Measurements from ENCODE around the gene GALK2. TPM values are rescaled to one million over a fixed set of nuclear protein-coding genes. Genes with fewer than 3 reads are reported as not detected.

The GALK2 gene
- total and polyA plus RNA-seq, 2 donors (not counting 1 experiment from before 2014, with no cell fraction given): 11.2 to 23.1 TPM

GRCh38 chr15:49265911-49266310 is 95.9 kb downstream of the GALK2 start:
- Mint-ChIP-seq H3K4me1 (no peaks in the 10 kb centered on the region), H3K27ac (no peak overlapping the region), H3K9me3 (ENCODE audit: insufficient read depth) (no peaks in the 10 kb centered on the region), H3K27me3 (no peaks in the 10 kb centered on the region), H3K4me3 (no peak overlapping the region)
- no peak for DNase-seq
- H3K4me3 ChIP-seq (ENCODE audit: control extremely low read depth in 1 of 5, extremely low read depth in 1 of 5, insufficient read depth in 1 of 5, low read depth in 2 of 5, low read length in 4 of 5): no peak overlapping the region
- intact Hi-C loops (cut with micrococcal nuclease): no loop called here
- no peak overlapping the region for H3K4me2 ChIP-seq (replicated peaks; ENCODE audit: low read depth, low read length, poor library complexity, severe bottlenecking)
- no peaks in the 10 kb centered on the region for H3K79me2 ChIP-seq (ENCODE audit: control insufficient read depth, insufficient read depth, low read length)
- CTCF ChIA-PET: no interaction called here
- peaks cover 2% of the 10 kb centered on the region in 2 experiments for H3K36me3 ChIP-seq (replicated peaks in 1 of 2; ENCODE audit: control extremely low read depth in 1 of 2, control insufficient read depth in 1 of 2, extremely low read depth in 1 of 2, insufficient read depth in 2 of 2, low read length in 1 of 2)
- H2AFZ ChIP-seq (ENCODE audit: insufficient read depth, low read depth, low read length, poor library complexity, severe bottlenecking): no peak overlapping the region
- TF ChIP-seq EZH2 (IDR thresholded peaks at IDR 0.05; ENCODE audit: borderline replicate concordance, insufficient read depth, low read depth, low read length, poor library complexity, severe bottlenecking) (no peak), CTCF (IDR thresholded peaks at IDR 0.05) (no peak)
- H3K4me1 ChIP-seq (ENCODE audit: control insufficient read depth in 2 of 2, insufficient read depth in 2 of 2, low read length in 2 of 2): no peaks in the 10 kb centered on the region
- no peak for ATAC-seq (ENCODE audit: low read depth)
- H3K27me3 ChIP-seq (replicated peaks in 1 of 4; ENCODE audit: control extremely low read depth in 1 of 4, control insufficient read depth in 3 of 4, insufficient read depth in 4 of 4, low read length in 3 of 4): no peaks in the 10 kb centered on the region
- H3K9me3 ChIP-seq (ENCODE audit: control extremely low read depth in 1 of 3, control insufficient read depth in 2 of 3, insufficient read depth in 1 of 3, low read length in 2 of 3): peaks cover 0 to 8% (median 0%) of the 10 kb centered on the region in 3 donors
- POLR2A ChIA-PET: no interaction called here
- WGBS (ENCODE audit: insufficient coverage): 100% methylated on average over 2 of the region's 3 CpGs
- H3K27ac ChIP-seq (ENCODE audit: low read length in 2 of 2): no peak overlapping the region
- no peaks in the 10 kb centered on the region for H4K20me1 ChIP-seq (ENCODE audit: control insufficient read depth, insufficient read depth, low read length, poor library complexity, severe bottlenecking)
- H3K9ac ChIP-seq (ENCODE audit: low read length): no peak overlapping the region

- Histone ChIP-seq H3K27me3 (replicated peaks in 1 of 4; ENCODE audit: control extremely low read depth in 1 of 4, control insufficient read depth in 3 of 4, insufficient read depth in 4 of 4, low read length in 3 of 4) (no peaks in the 10 kb centered on the region), H3K4me3 (ENCODE audit: control extremely low read depth in 1 of 5, extremely low read depth in 1 of 5, insufficient read depth in 1 of 5, low read depth in 2 of 5, low read length in 4 of 5) (no peak overlapping the region), H3K9me3 (ENCODE audit: control extremely low read depth in 1 of 3, control insufficient read depth in 2 of 3, insufficient read depth in 1 of 3, low read length in 2 of 3) (no peaks in the 10 kb centered on the region), H3K36me3 (replicated peaks in 1 of 2; ENCODE audit: control extremely low read depth in 1 of 2, control insufficient read depth in 1 of 2, extremely low read depth in 1 of 2, insufficient read depth in 2 of 2, low read length in 1 of 2) (peaks cover 2% of the 10 kb centered on the region in 2 experiments), H3K79me2 (ENCODE audit: control insufficient read depth, insufficient read depth, low read length) (no peaks in the 10 kb centered on the region), H3K4me2 (replicated peaks; ENCODE audit: low read depth, low read length, poor library complexity, severe bottlenecking) (no peak overlapping the region), H3K27ac (ENCODE audit: low read length in 2 of 2) (no peak overlapping the region), H3K4me1 (ENCODE audit: control insufficient read depth in 2 of 2, insufficient read depth in 2 of 2, low read length in 2 of 2) (no peaks in the 10 kb centered on the region), H3K9ac (ENCODE audit: low read length) (no peak overlapping the region), H2AFZ (ENCODE audit: insufficient read depth, low read depth, low read length, poor library complexity, severe bottlenecking) (no peak overlapping the region), H4K20me1 (ENCODE audit: control insufficient read depth, insufficient read depth, low read length, poor library complexity, severe bottlenecking) (no peaks in the 10 kb centered on the region)
- intact Hi-C loops (cut with micrococcal nuclease): no loop called here
- no peak overlapping the region for H3K4me3 Mint-ChIP-seq
- ChIA-PET POLR2A (no interaction called here), CTCF (no interaction called here)
- 100% methylated on average over 1 of the region's 8 CpGs for WGBS (ENCODE audit: insufficient coverage)
- no peaks in the 10 kb centered on the region for H3K9me3 Mint-ChIP-seq (ENCODE audit: insufficient read depth)
- no peak overlapping the region for H3K27ac Mint-ChIP-seq
- TF ChIP-seq CTCF (IDR thresholded peaks at IDR 0.05): no peak
- TF ChIP-seq EZH2 (IDR thresholded peaks at IDR 0.05; ENCODE audit: borderline replicate concordance, insufficient read depth, low read depth, low read length, poor library complexity, severe bottlenecking): no peak
- ATAC-seq (ENCODE audit: low read depth): no peak
- no peak for DNase-seq
- no peaks in the 10 kb centered on the region for H3K27me3 Mint-ChIP-seq
- no peaks in the 10 kb centered on the region for H3K4me1 Mint-ChIP-seq
Observed at GRCh38 chr15:49270541-49271421, 100.7 kb downstream of the GALK2 start.
